Epithelial cell of proximal tubule (primary cell): ENCODE measurements around the gene CLEC4M. TPM values are rescaled to one million over a fixed set of nuclear protein-coding genes. Genes with fewer than 3 reads are reported as not detected.

Experiments
- DNase-seq: peaks from one replicate; pipeline ENCODE4 v3.0.0-alpha.2; 2011; ENCODE audit warnings: low read depth
- H3K4me3 ChIP-seq: 2 replicates; pipeline ENCODE4 v1.5.1; 2011; ENCODE audit warnings: low read depth, mild to moderate bottlenecking, low read length
- CTCF ChIP-seq: conservative IDR thresholded peaks from 2 replicates; pipeline ENCODE4 v1.5.1; 2012; ENCODE audit warnings: low read depth, mild to moderate bottlenecking, low read length
- total RNA-seq: library from RNA; depleted of rRNA; stranded (reverse); fragments of >200 nt; gene quantifications from 2 replicates; pipeline ENCODE4 v1.2.3, GENCODE V29; 2015

CLEC4M gene
- total RNA-seq, 1 donor from 2014 or later = not detected

- no peak for TF ChIP-seq CTCF
- DNase-seq = no peak
- H3K4me3 ChIP-seq = no peak overlapping the region
These were observed 23.0 kb upstream of the CLEC4M start for GRCh38 chr19:7739801-7740681.

GRCh38 chr19:7740682-7741054 lies 22.4 kb upstream of the CLEC4M start:
- no peak for DNase-seq
- no peak for TF ChIP-seq CTCF
- H3K4me3 ChIP-seq = no peak overlapping the region

GRCh38 chr19:7742575-7742974 lies 20.5 kb upstream of the CLEC4M start:
- DNase-seq = no peak
- H3K4me3 ChIP-seq = no peak overlapping the region
- no peak for TF ChIP-seq CTCF

- no peak overlapping the region for H3K4me3 ChIP-seq
- no peak for TF ChIP-seq CTCF
- DNase-seq = no peak
These were observed 20.1 kb upstream of the CLEC4M start for GRCh38 chr19:7742991-7743390.

GRCh38 chr19:7743425-7743841 lies 19.6 kb upstream of the CLEC4M start:
- H3K4me3 ChIP-seq = no peak overlapping the region
- no peak for DNase-seq
- no peak for TF ChIP-seq CTCF

GRCh38 chr19:7744199-7744786 lies 18.8 kb upstream of the CLEC4M start:
- DNase-seq = no peak
- no peak for TF ChIP-seq CTCF

More at GRCh38 chr19:7744199-7744786, 18.8 kb upstream of the CLEC4M start:
- H3K4me3 ChIP-seq = no peak overlapping the region
